Measurements from ENCODE around the gene MED13. TPM values are rescaled to one million over a fixed set of nuclear protein-coding genes. Genes with fewer than 3 reads are reported as not detected.

MED13 gene
- total and polyA plus RNA-seq, 2 experiments from 2014 or later, result 4.6 to 51.6 TPM

GRCh38 chr17:61997664-61998063 lies 67.4 kb downstream of the MED13 start:
- H3K9me2 ChIP-seq (ENCODE audit: insufficient read depth), result no peaks in the 10 kb centered on the region
- peaks cover 15% of the 10 kb centered on the region for H3K4me1 ChIP-seq (ENCODE audit: insufficient read depth)
- no peak overlapping the region for H2AFZ ChIP-seq
- peaks cover 15% of the 10 kb centered on the region; the same call in 1 of the 2 replicates for H3K36me3 ChIP-seq (ENCODE audit: low read depth)
- peak; percentile 82 for DNase-seq
- H3K4me2 ChIP-seq (ENCODE audit: unreplicated experiment), result peak overlapping the region; percentile 9
- no peak overlapping the region for H3K4me3 ChIP-seq
- H3K9ac ChIP-seq, result peak overlapping the region; percentile 42; the same call in 1 of the 2 replicates
- WGBS, 2 experiments (ENCODE audit: low coverage in 1 of 2, low lambda C conversion rate in 2 of 2, missing lambda C conversion rate in 2 of 2), result 11 to 26% methylated on average over 2 of the region's 2 CpGs
- no peaks in the 10 kb centered on the region for H3K27me3 ChIP-seq (replicated peaks; ENCODE audit: insufficient read depth)
- H3K27ac ChIP-seq, result peak overlapping the region; percentile 48
- 0 out of 2 replicates have a peak, but pooled peaks cover 3% of the 10 kb centered on the region for H4K20me1 ChIP-seq (ENCODE audit: insufficient read depth)
- H3K79me2 ChIP-seq (ENCODE audit: insufficient read depth), result peaks cover 88% of the 10 kb centered on the region
- H3K9me3 ChIP-seq (ENCODE audit: low read depth), result no peaks in the 10 kb centered on the region
- TF ChIP-seq EZH2phosphoT487 (IDR thresholded peaks at IDR 0.05; ENCODE audit: insufficient read depth, low read depth) (no peak), EZH2 (IDR thresholded peaks at IDR 0.05; ENCODE audit: insufficient read depth, poor library complexity, severe bottlenecking) (no peak)
- H3F3A ChIP-seq (ENCODE audit: insufficient read depth), result peaks cover 10% of the 10 kb centered on the region; the same call in 1 of the 2 replicates
- in situ Hi-C loops (cut with MboI), result no loop called here

DNA sequence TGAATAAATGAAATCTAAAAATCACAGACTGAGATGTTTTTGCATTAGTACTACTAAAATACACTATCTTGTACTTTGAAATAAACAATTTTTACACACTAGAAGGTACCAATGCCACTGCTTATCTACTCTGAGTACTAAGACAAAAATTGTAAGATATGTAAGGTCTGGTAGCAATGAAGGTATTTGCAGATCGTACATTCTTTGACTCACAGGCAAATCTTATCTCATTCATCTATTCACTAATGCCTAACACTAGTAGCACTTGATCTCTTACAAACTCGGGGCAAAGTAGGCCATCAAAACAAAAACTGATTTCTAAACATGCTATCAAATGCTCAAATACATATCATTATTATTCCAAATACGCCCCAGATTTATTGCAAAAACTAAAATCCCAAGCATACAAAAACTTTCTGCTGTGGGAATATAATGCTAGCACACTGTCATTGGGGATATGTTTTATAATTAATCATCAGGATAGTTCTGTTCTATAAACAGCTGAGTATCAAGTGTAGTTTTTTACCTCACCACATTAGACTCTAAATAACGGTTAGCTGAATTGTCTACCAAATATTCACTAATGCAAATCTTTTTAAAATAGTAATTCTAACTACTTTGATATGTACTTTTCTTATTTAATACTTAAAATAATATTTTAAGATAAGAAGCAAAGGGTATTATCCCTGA lies 68.0 kb downstream of the MED13 start:
- Histone ChIP-seq H3K9ac (peak overlapping the region; percentile 42; the same call in 1 of the 2 replicates), H3K79me2 (ENCODE audit: insufficient read depth) (peaks cover 84% of the 10 kb centered on the region), H3F3A (ENCODE audit: insufficient read depth) (peaks cover 10% of the 10 kb centered on the region; the same call in 1 of the 2 replicates), H3K9me2 (ENCODE audit: insufficient read depth) (no peaks in the 10 kb centered on the region), H3K9me3 (ENCODE audit: low read depth) (no peaks in the 10 kb centered on the region), H3K27ac (peak overlapping the region; percentile 48), H2AFZ (no peak overlapping the region), H3K4me1 (ENCODE audit: insufficient read depth) (peaks cover 15% of the 10 kb centered on the region), H3K4me2 (ENCODE audit: unreplicated experiment) (peak overlapping the region; percentile 9), H3K4me3 (no peak overlapping the region), H4K20me1 (ENCODE audit: insufficient read depth) (0 out of 2 replicates have a peak, but pooled peaks cover 3% of the 10 kb centered on the region), H3K36me3 (ENCODE audit: low read depth) (peaks cover 15% of the 10 kb centered on the region; the same call in 1 of the 2 replicates), H3K27me3 (replicated peaks; ENCODE audit: insufficient read depth) (no peaks in the 10 kb centered on the region)
- in situ Hi-C loops (cut with MboI), result no loop called here
- WGBS, 2 experiments (ENCODE audit: low coverage in 1 of 2, low lambda C conversion rate in 2 of 2, missing lambda C conversion rate in 2 of 2), result 92 to 96% methylated on average over 4 of the region's 4 CpGs
- DNase-seq, result no peak
- TF ChIP-seq EZH2 (IDR thresholded peaks at IDR 0.05; ENCODE audit: insufficient read depth, poor library complexity, severe bottlenecking), result no peak
- no peak for TF ChIP-seq EZH2phosphoT487 (IDR thresholded peaks at IDR 0.05; ENCODE audit: insufficient read depth, low read depth)

- Histone ChIP-seq H3K9ac (no peak overlapping the region), H3K9me3 (ENCODE audit: low read depth) (no peaks in the 10 kb centered on the region), H3K79me2 (ENCODE audit: insufficient read depth) (peaks cover 48% of the 10 kb centered on the region), H3K27ac (no peak overlapping the region), H4K20me1 (ENCODE audit: insufficient read depth) (no peaks in the 10 kb centered on the region), H3K36me3 (ENCODE audit: low read depth) (peaks cover 34% of the 10 kb centered on the region), H2AFZ (no peak overlapping the region), H3K9me2 (ENCODE audit: insufficient read depth) (no peaks in the 10 kb centered on the region), H3K27me3 (replicated peaks; ENCODE audit: insufficient read depth) (no peaks in the 10 kb centered on the region), H3F3A (ENCODE audit: insufficient read depth) (no peaks in the 10 kb centered on the region), H3K4me1 (ENCODE audit: insufficient read depth) (no peaks in the 10 kb centered on the region), H3K4me2 (ENCODE audit: unreplicated experiment) (no peak overlapping the region), H3K4me3 (no peak overlapping the region)
- no peak for DNase-seq
- in situ Hi-C loops (cut with MboI), result no loop called here
- TF ChIP-seq EZH2 (IDR thresholded peaks at IDR 0.05; ENCODE audit: insufficient read depth, poor library complexity, severe bottlenecking), result no peak
- TF ChIP-seq EZH2phosphoT487 (IDR thresholded peaks at IDR 0.05; ENCODE audit: insufficient read depth, low read depth), result no peak
- 88 to 91% methylated on average over 3 of the region's 3 CpGs for WGBS, 2 experiments (ENCODE audit: low coverage in 1 of 2, low lambda C conversion rate in 2 of 2, missing lambda C conversion rate in 2 of 2)
These were observed 75.6 kb downstream of the MED13 start for GRCh38 chr17:61989509-61989908.

DNA sequence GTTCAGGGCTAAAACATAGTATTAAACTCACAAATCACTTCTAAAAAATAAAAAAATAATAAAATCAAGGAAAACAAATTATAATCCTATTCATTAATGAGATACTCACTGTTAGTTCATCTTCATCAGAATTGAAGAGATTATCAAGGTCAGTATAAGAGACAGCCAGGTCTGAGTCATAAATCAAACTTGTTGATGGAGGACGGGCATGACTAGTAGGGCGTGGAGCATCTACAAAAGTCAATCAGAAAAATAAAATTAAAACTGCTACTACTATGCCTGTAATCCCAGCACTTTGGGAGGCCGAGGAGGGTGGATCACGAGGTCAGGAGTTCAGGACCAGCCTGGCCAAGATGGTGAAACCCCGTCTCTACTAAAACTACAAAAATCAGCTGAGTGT lies 78.2 kb downstream of the MED13 start:
- peaks cover 54% of the 10 kb centered on the region for H3K36me3 ChIP-seq (ENCODE audit: low read depth)
- no peak overlapping the region for H2AFZ ChIP-seq
- no peak overlapping the region for H3K9ac ChIP-seq
- H3F3A ChIP-seq (ENCODE audit: insufficient read depth), result no peaks in the 10 kb centered on the region
- TF ChIP-seq EZH2 (IDR thresholded peaks at IDR 0.05; ENCODE audit: insufficient read depth, poor library complexity, severe bottlenecking) (no peak), EZH2phosphoT487 (IDR thresholded peaks at IDR 0.05; ENCODE audit: insufficient read depth, low read depth) (no peak)
- H3K27ac ChIP-seq, result no peak overlapping the region
- no peaks in the 10 kb centered on the region for H4K20me1 ChIP-seq (ENCODE audit: insufficient read depth)
- in situ Hi-C loops (cut with MboI), result no loop called here
- no peak overlapping the region for H3K4me2 ChIP-seq (ENCODE audit: unreplicated experiment)
- H3K4me1 ChIP-seq (ENCODE audit: insufficient read depth), result 0 out of 2 replicates have a peak, but pooled peaks cover 2% of the 10 kb centered on the region
- no peaks in the 10 kb centered on the region for H3K27me3 ChIP-seq (replicated peaks; ENCODE audit: insufficient read depth)
- peaks cover 62% of the 10 kb centered on the region for H3K79me2 ChIP-seq (ENCODE audit: insufficient read depth)
- H3K4me3 ChIP-seq, result no peak overlapping the region
- 87 to 89% methylated on average over 5 of the region's 5 CpGs for WGBS, 2 experiments (ENCODE audit: low coverage in 1 of 2, low lambda C conversion rate in 2 of 2, missing lambda C conversion rate in 2 of 2)
- H3K9me2 ChIP-seq (ENCODE audit: insufficient read depth), result no peaks in the 10 kb centered on the region
- no peak for DNase-seq
- H3K9me3 ChIP-seq (ENCODE audit: low read depth), result no peaks in the 10 kb centered on the region
